PC-9 (cell line): ENCODE data around the gene FLVCR1. TPM values are rescaled to one million over a fixed set of nuclear protein-coding genes. Genes with fewer than 3 reads are reported as not detected.

ENCODE experiments used
- BruUV-seq: library from RNA; stranded (reverse); fragments of 400-500 nt; replicated peaks from 2 replicates; lab custom pipeline; 2021; lab: Mats Ljungman, UMichigan
- CTCF ChIA-PET: fragments of 300-600 bp; sonication (Branson Sonifier 250); formaldehyde crosslinking; loops from one replicate; lab custom pipeline; 2022; ENCODE audit warnings: antibody characterized with exemption; lab: Charles Lee
- POLR2A ChIA-PET: fragments of 300-600 bp; sonication (Branson Sonifier 250); formaldehyde crosslinking; loops from one replicate; lab custom pipeline; 2022; ENCODE audit warnings: antibody characterized with exemption; ENCODE audit not compliant: unreplicated experiment; lab: Charles Lee
- DNase-seq, 2 experiments: peaks; one replicate each; pipeline versions ENCODE4 v3.0.0 to v3.0.0-alpha.2; 2015 to 2022; ENCODE audit warnings: mixed read lengths in 1 of 2
- H2AFZ ChIP-seq: fragments of 200-600 bp; sonication (generic); 2 replicates; pipeline ENCODE4 v1.8.1; 2017; ENCODE audit warnings: antibody characterized with exemption
- H3F3A ChIP-seq: fragments of 200-600 bp; sonication (generic); 2 replicates; pipeline ENCODE4 v1.8.1; 2017; ENCODE audit warnings: antibody characterized with exemption, mild to moderate bottlenecking, low read depth; ENCODE audit not compliant: insufficient read depth
- H3K27ac ChIP-seq: fragments of 200-600 bp; sonication (generic); 2 replicates; pipeline ENCODE4 v1.6.1; 2016; ENCODE audit warnings: mixed run types
- H3K27me3 ChIP-seq: fragments of 200-600 bp; sonication (generic); 2 replicates; pipeline ENCODE4 v1.6.1; 2016; ENCODE audit warnings: low read depth, mixed run types; ENCODE audit not compliant: insufficient read depth
- H3K36me3 ChIP-seq: fragments of 200-600 bp; sonication (generic); 2 replicates; pipeline ENCODE4 v1.6.1; 2016; ENCODE audit warnings: low read depth, mixed run types
- H3K4me1 ChIP-seq: fragments of 200-600 bp; sonication (generic); replicated peaks from 2 replicates; pipeline ENCODE4 v1.6.1; 2016; ENCODE audit warnings: mixed run types; ENCODE audit not compliant: insufficient read depth
- H3K4me2 ChIP-seq: fragments of 200-600 bp; sonication (generic); 2 replicates; pipeline ENCODE4 v1.6.1; 2017; ENCODE audit warnings: mixed run types
- H3K4me3 ChIP-seq: fragments of 200-600 bp; sonication (generic); 2 replicates; pipeline ENCODE4 v1.6.1; 2016; ENCODE audit warnings: mixed run types
- H3K79me2 ChIP-seq: fragments of 200-600 bp; sonication (generic); 2 replicates; pipeline ENCODE4 v1.6.1; 2017; ENCODE audit warnings: low read depth, mixed run types
- H3K9me2 ChIP-seq: fragments of 200-600 bp; sonication (generic); 2 replicates; pipeline ENCODE4 v1.8.1; 2017; ENCODE audit warnings: mild to moderate bottlenecking; ENCODE audit not compliant: insufficient read depth
- H3K9me3 ChIP-seq: fragments of 200-600 bp; sonication (generic); 2 replicates; pipeline ENCODE4 v1.8.1; 2016; ENCODE audit warnings: low read depth; ENCODE audit not compliant: insufficient read depth
- H4K20me1 ChIP-seq: fragments of 200-600 bp; sonication (generic); 2 replicates; pipeline ENCODE4 v1.8.1; 2017; ENCODE audit not compliant: insufficient read depth
- CTCF ChIP-seq: fragments of 200-600 bp; sonication (generic); conservative IDR thresholded peaks from 2 replicates; pipeline ENCODE4 v1.6.1; 2017; ENCODE audit warnings: mixed run types, antibody characterized with exemption, mild to moderate bottlenecking, moderate library complexity
- EZH2 ChIP-seq: fragments of 200-600 bp; sonication (generic); IDR thresholded peaks from 2 replicates; pipeline ENCODE4 v1.8.0; 2017; ENCODE audit warnings: antibody characterized with exemption, low read depth
- intact Hi-C: fragments of 100-400 bp; cut with micrococcal nuclease; formaldehyde crosslinking; loops from one replicate; pipeline ENCODE4 v1.10.0; 2022; ENCODE audit not compliant: unreplicated experiment
- total RNA-seq: library from RNA; stranded (reverse); gene quantifications from 2 replicates; pipeline ENCODE4 v1.2.3, GENCODE V29; 2021

Gene FLVCR1
- total RNA-seq, 1 experiment from 2014 or later, result 13.1 TPM

- Histone ChIP-seq H4K20me1 (no peaks in the 10 kb centered on the region), H3K9me3 (no peaks in the 10 kb centered on the region), H3K36me3 (peaks cover 7% of the 10 kb centered on the region), H3F3A (0 out of 2 replicates have a peak, but pooled peaks cover 1% of the 10 kb centered on the region), H3K4me1 (no peaks in the 10 kb centered on the region), H2AFZ (no peak overlapping the region), H3K9me2 (no peaks in the 10 kb centered on the region), H3K4me2 (no peak overlapping the region), H3K27me3 (no peaks in the 10 kb centered on the region), H3K79me2 (no peaks in the 10 kb centered on the region), H3K27ac (no peak overlapping the region), H3K4me3 (no peak overlapping the region)
- ChIA-PET CTCF (no interaction called here), POLR2A (no interaction called here)
- no peak for DNase-seq
- intact Hi-C loops, result no loop called here
- BruUV-seq, result no TSS peak
- TF ChIP-seq CTCF, result no peak
- TF ChIP-seq EZH2, result no peak
Measured at GRCh38 chr1:212878418-212878817, 20.3 kb downstream of the FLVCR1 start.

- intact Hi-C loops, result no loop called here
- no peak overlapping the region for H2AFZ ChIP-seq
- no peaks in the 10 kb centered on the region for H3K27me3 ChIP-seq
- H3F3A ChIP-seq, result no peaks in the 10 kb centered on the region
- BruUV-seq, result no TSS peak
- no peak for DNase-seq
- H3K36me3 ChIP-seq, result peaks cover 7% of the 10 kb centered on the region; the same call in 1 of the 2 replicates
- ChIA-PET POLR2A (interaction anchor here (0.6 kb wide), 1 partner anchor 25 kb away, joined by 4 read pairs; no protein-coding TSS in a partner anchor), CTCF (no interaction called here)
- H3K27ac ChIP-seq, result no peak overlapping the region
- H3K4me2 ChIP-seq, result no peak overlapping the region
- TF ChIP-seq EZH2, result no peak
- TF ChIP-seq CTCF, result no peak
- H3K4me1 ChIP-seq, result no peaks in the 10 kb centered on the region
- no peaks in the 10 kb centered on the region for H3K9me3 ChIP-seq
- no peaks in the 10 kb centered on the region for H3K79me2 ChIP-seq
- no peaks in the 10 kb centered on the region for H3K9me2 ChIP-seq
- H3K4me3 ChIP-seq, result no peak overlapping the region
- no peaks in the 10 kb centered on the region for H4K20me1 ChIP-seq
Measured at GRCh38 chr1:212879947-212880690, 22.0 kb downstream of the FLVCR1 start.

- ChIA-PET POLR2A (no interaction called here), CTCF (no interaction called here)
- intact Hi-C loops, result no loop called here
- no peak overlapping the region for H3K27ac ChIP-seq
- H3K9me2 ChIP-seq, result no peaks in the 10 kb centered on the region
- peaks cover 26% of the 10 kb centered on the region for H3K36me3 ChIP-seq
- no peak for DNase-seq
- no peak for TF ChIP-seq CTCF
- TF ChIP-seq EZH2, result no peak
- no peak overlapping the region for H3K4me2 ChIP-seq
- no peaks in the 10 kb centered on the region for H3K79me2 ChIP-seq
- H3F3A ChIP-seq, result no peaks in the 10 kb centered on the region
- no peaks in the 10 kb centered on the region for H3K9me3 ChIP-seq
- no peaks in the 10 kb centered on the region for H3K4me1 ChIP-seq
- no peak overlapping the region for H3K4me3 ChIP-seq
- no peaks in the 10 kb centered on the region for H4K20me1 ChIP-seq
- BruUV-seq, result no TSS peak
- H2AFZ ChIP-seq, result no peak overlapping the region
- no peaks in the 10 kb centered on the region for H3K27me3 ChIP-seq
Measured at GRCh38 chr1:212884592-212884991, 26.5 kb downstream of the FLVCR1 start.
